Mesothelial cell of epicardium (in vitro differentiated cells): ENCODE measurements around the gene OR10J4. TPM values are rescaled to one million over a fixed set of nuclear protein-coding genes. Genes with fewer than 3 reads are reported as not detected.

Source experiments
- DNase-seq, 2 experiments: peaks; one replicate each; pipeline ENCODE4 v3.0.0; 2021; ENCODE audit warnings: low spot score in 2 of 2; ENCODE audit not compliant: unreplicated experiment in 2 of 2
- H3K27ac Mint-ChIP-seq: 2 replicates; pipeline ENCODE4 v1.8.0; 2021; ENCODE audit warnings: mixed read lengths
- H3K27me3 Mint-ChIP-seq: 2 replicates; pipeline ENCODE4 v1.8.0; 2021; ENCODE audit warnings: low read depth, mixed read lengths
- H3K36me3 Mint-ChIP-seq: 2 replicates; pipeline ENCODE4 v1.8.0; 2021; ENCODE audit warnings: mixed read lengths
- H3K4me1 Mint-ChIP-seq: 2 replicates; pipeline ENCODE4 v1.8.0; 2021; ENCODE audit warnings: mixed read lengths
- H3K4me3 Mint-ChIP-seq: 2 replicates; pipeline ENCODE4 v1.8.0; 2021; ENCODE audit warnings: mild to moderate bottlenecking, moderate library complexity, mixed read lengths
- H3K9me3 Mint-ChIP-seq: 2 replicates; pipeline ENCODE4 v1.8.0; 2021; ENCODE audit warnings: mixed read lengths
- total RNA-seq: library from RNA; stranded (reverse); gene quantifications from 3 replicates; pipeline ENCODE4 v1.2.1, GENCODE V29; 2021
- TF ChIP-seq, protein P1 (sequence below): fragments of 200-600 bp; sonication (generic); IDR thresholded peaks from one replicate; pipeline ENCODE4 v1.5.0; 2021; ENCODE audit warnings: antibody characterized with exemption; ENCODE audit not compliant: unreplicated experiment

The OR10J4 gene
- total RNA-seq, 1 donor from 2014 or later, result not detected

DNA sequence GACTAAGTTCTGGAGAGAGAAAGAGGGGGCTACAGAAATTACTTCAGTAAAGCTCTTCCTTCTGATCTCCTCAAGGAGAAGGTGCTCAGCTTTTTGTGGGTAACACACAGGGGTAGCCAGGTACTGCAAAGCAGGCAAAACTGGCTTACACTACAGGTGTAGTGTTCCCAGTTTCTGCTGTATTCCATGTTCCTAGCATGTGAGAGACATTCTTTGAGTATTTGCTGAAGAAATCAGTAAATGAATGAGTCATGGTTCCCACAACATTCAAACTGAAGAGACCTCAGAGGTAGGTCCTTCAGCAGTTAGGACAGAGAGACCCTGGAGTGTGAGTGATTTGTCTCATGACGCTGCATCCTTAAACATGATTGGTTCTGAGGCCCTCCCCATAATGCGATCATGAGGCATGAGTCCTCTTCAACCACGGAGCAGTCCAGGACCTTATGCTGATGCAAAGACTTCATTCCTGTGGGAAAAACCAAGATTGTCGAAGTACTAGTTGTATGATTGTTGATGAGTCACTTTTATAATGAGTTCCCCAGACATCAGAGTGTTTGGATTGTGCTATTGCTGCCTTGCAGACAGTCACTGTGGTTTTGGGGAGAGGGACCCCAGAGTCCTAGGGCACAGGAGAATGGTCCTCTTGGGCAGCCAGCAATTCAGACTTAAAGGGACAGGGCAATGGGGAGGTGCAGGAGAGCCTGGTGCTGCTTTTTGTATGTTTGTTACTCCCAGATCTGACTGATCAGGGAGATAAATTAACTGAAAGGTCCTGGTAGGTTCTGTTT lies 2.7 kb upstream of the OR10J4 start:
- TF ChIP-seq, protein P1, sequence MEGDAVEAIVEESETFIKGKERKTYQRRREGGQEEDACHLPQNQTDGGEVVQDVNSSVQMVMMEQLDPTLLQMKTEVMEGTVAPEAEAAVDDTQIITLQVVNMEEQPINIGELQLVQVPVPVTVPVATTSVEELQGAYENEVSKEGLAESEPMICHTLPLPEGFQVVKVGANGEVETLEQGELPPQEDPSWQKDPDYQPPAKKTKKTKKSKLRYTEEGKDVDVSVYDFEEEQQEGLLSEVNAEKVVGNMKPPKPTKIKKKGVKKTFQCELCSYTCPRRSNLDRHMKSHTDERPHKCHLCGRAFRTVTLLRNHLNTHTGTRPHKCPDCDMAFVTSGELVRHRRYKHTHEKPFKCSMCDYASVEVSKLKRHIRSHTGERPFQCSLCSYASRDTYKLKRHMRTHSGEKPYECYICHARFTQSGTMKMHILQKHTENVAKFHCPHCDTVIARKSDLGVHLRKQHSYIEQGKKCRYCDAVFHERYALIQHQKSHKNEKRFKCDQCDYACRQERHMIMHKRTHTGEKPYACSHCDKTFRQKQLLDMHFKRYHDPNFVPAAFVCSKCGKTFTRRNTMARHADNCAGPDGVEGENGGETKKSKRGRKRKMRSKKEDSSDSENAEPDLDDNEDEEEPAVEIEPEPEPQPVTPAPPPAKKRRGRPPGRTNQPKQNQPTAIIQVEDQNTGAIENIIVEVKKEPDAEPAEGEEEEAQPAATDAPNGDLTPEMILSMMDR, result no peak
- no peak overlapping the region for H3K27ac Mint-ChIP-seq
- DNase-seq, result no peak
- no peak overlapping the region for H3K4me3 Mint-ChIP-seq
- peaks cover 70% of the 10 kb centered on the region for H3K9me3 Mint-ChIP-seq
- H3K36me3 Mint-ChIP-seq, result no peaks in the 10 kb centered on the region
- H3K27me3 Mint-ChIP-seq, result no peaks in the 10 kb centered on the region
- no peaks in the 10 kb centered on the region for H3K4me1 Mint-ChIP-seq

DNA sequence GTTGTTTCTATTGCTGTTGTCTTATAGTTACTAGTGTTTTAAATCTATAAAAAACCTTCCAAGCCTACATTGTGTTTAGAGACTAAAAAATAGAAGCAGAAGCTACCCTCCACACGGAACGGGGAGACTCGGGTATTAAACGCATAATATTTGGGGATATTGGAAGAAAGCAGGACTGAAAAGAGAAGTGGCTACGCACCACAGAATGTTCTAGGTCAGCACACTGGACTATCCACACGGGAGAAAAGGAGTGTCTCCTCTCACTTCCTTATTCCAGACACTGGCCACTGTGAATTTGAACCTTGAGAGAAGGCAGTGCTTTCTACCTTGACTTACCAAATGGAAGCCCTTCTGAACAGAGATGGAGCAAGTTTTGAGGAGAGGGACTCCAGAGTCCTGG lies 1.0 kb upstream of the OR10J4 start:
- Mint-ChIP-seq H3K27ac (no peak overlapping the region), H3K4me1 (no peaks in the 10 kb centered on the region), H3K27me3 (no peaks in the 10 kb centered on the region), H3K9me3 (peaks cover 72% of the 10 kb centered on the region), H3K36me3 (no peaks in the 10 kb centered on the region), H3K4me3 (no peak overlapping the region)
- no peak for DNase-seq
- TF ChIP-seq, protein P1, result no peak

DNA sequence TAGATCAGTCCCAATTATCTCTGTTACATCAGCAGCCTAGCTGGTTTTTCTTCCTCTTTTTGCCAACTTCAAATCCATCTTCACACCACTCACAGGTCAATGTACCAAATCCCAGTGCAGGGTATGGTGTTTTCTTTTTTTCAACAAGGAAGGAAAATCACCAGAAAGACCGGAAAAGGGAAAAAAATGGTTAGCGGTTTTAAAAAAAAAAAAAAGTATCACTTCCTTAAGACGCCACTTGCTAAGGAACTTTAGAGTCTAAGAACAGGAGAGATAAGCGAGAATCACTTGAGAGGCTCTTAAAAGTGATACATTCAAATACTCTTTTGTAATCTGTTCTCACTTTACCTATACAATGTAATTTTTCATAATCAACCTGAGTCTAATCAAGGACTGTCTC lies 4.5 kb downstream of the OR10J4 start:
- Mint-ChIP-seq H3K27ac (no peak overlapping the region), H3K36me3 (no peaks in the 10 kb centered on the region), H3K4me1 (no peaks in the 10 kb centered on the region), H3K9me3 (peaks cover 76% of the 10 kb centered on the region), H3K27me3 (no peaks in the 10 kb centered on the region), H3K4me3 (no peak overlapping the region)
- TF ChIP-seq, protein P1, result no peak
- DNase-seq, result no peak

DNA sequence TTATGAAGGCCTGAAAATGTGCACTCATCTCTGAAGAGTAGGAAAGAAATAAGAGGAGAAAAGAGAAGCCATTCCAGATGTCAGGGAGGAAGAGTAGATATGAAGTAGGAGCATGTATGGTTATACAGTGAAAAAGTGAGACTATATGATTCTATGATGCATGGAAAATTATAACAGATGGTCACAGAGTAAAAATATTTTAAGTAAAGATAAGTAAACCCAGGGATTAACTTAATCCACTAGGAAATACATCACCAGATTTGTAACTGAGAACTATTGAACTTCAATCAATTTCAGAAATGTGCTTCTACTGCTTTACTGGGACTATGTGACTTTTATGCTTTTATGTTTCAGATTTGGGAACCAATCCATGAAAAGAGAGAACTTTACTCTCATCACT lies 7.4 kb downstream of the OR10J4 start, which contains the start of gene OR10J1:
OR10J1 (plus strand) TSS at position 301 of the 400 bp plus-strand sequence; CDS start at position 371, 70 bp downstream.
- TF ChIP-seq, protein P1, result no peak
- no peak within 1 kb of the TSS for H3K4me3 Mint-ChIP-seq
- DNase-seq, result no peak
- H3K9me3 Mint-ChIP-seq, result peaks cover 78% of the 10 kb centered on the region
- H3K36me3 Mint-ChIP-seq, result no peaks in the 10 kb centered on the region
- no peaks in the 10 kb centered on the region for H3K4me1 Mint-ChIP-seq
- H3K27me3 Mint-ChIP-seq, result no peaks in the 10 kb centered on the region
- no peak within 1 kb of the TSS for H3K27ac Mint-ChIP-seq

DNA sequence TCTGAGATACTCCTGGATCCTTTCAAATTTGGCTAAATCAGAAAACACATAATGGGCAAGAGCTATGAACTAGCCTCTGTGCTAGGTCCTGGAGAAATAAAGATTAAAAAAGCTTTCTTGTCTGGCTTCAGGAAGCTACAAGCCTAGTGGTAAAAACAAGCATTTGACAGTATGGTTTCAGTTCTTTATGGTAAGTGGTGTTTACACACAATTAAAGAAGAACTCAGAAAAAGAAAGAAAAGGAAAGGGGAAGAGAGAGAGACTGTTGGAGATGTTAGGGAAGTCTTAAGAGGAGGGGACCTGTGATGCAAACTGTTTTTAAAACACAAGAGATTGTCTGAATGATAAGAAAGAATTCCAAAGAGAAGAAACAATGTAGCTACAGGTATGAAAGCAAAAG lies 9.4 kb downstream of the OR10J4 start:
- TF ChIP-seq, protein P1, result no peak
- peaks cover 77% of the 10 kb centered on the region for H3K9me3 Mint-ChIP-seq
- H3K4me3 Mint-ChIP-seq, result no peak overlapping the region
- no peaks in the 10 kb centered on the region for H3K36me3 Mint-ChIP-seq
- H3K27ac Mint-ChIP-seq, result no peak overlapping the region
- H3K27me3 Mint-ChIP-seq, result no peaks in the 10 kb centered on the region
- DNase-seq, result no peak
- H3K4me1 Mint-ChIP-seq, result no peaks in the 10 kb centered on the region
